SK-N-SH treated with all-trans-retinoic acid at 6 μM for 48 hours (cell line): Measurements from ENCODE around the gene DCLK1.

Experiments used
- ATAC-seq: fragments of 200-7000 bp; cut with Tn5 transposase; 3 replicates; pipeline ENCODE4 v1.9.1; 2020; ENCODE audit warnings: mild to moderate bottlenecking, moderate library complexity
- BACH2 ChIP-seq: fragments of 250-450 bp; sonication (Bioruptor Pico); IDR thresholded peaks from 2 replicates; pipeline ENCODE4 v1.9.0; 2021; ENCODE audit warnings: mild to moderate bottlenecking, borderline replicate concordance
- CSDC2 ChIP-seq: fragments of 250-450 bp; sonication (Bioruptor Pico); IDR thresholded peaks from 2 replicates; pipeline ENCODE4 v1.5.0; 2020; ENCODE audit warnings: mild to moderate bottlenecking, moderate library complexity
- ESRRG ChIP-seq: fragments of 250-450 bp; sonication (Bioruptor Pico); IDR thresholded peaks from 2 replicates; pipeline ENCODE4 v1.6.1; 2021; ENCODE audit warnings: mild to moderate bottlenecking
- ISL1 ChIP-seq: fragments of 250-450 bp; sonication (Bioruptor Pico); IDR thresholded peaks from 2 replicates; pipeline ENCODE4 v2.1.2; 2022; ENCODE audit warnings: mild to moderate bottlenecking, moderate library complexity
- OSR1 ChIP-seq: fragments of 250-450 bp; sonication (Bioruptor Pico); IDR thresholded peaks from 2 replicates; pipeline ENCODE4 v1.8.0; 2022; ENCODE audit warnings: moderate library complexity, mild to moderate bottlenecking, inconsistent platforms
- POU6F1 ChIP-seq: fragments of 250-450 bp; sonication (Bioruptor Pico); IDR thresholded peaks from 2 replicates; pipeline ENCODE4 v1.8.0; 2021; ENCODE audit warnings: low read depth, mild to moderate bottlenecking, moderate library complexity, borderline replicate concordance
- PPARA ChIP-seq: fragments of 250-450 bp; sonication (Bioruptor Pico); IDR thresholded peaks from 2 replicates; pipeline ENCODE4 v1.5.0; 2020; ENCODE audit warnings: mild to moderate bottlenecking, borderline replicate concordance
- ZC3H10 ChIP-seq: fragments of 250-450 bp; sonication (Bioruptor Pico); IDR thresholded peaks from 2 replicates; pipeline ENCODE4 v1.5.1; 2021; ENCODE audit warnings: mild to moderate bottlenecking, moderate library complexity
- ZFP3 ChIP-seq: fragments of 250-450 bp; sonication (Bioruptor Pico); IDR thresholded peaks from 2 replicates; pipeline ENCODE4 v1.5.0; 2020; ENCODE audit warnings: mild to moderate bottlenecking, moderate library complexity
- ZFP30 ChIP-seq: fragments of 450-650 bp; formaldehyde crosslinking; IDR thresholded peaks from 2 replicates; pipeline ENCODE4 v1.5.0; 2022; ENCODE audit warnings: mild to moderate bottlenecking, moderate library complexity
- ZNF565 ChIP-seq: fragments of 450-650 bp; formaldehyde crosslinking; conservative IDR thresholded peaks from 2 replicates; pipeline ENCODE4 v1.5.0; 2020; ENCODE audit warnings: low read depth, mild to moderate bottlenecking, moderate library complexity
- ZNF70 ChIP-seq: fragments of 450-650 bp; formaldehyde crosslinking; IDR thresholded peaks from 2 replicates; pipeline ENCODE4 v1.5.0; 2020; ENCODE audit warnings: mild to moderate bottlenecking, moderate library complexity
- ZNF8 ChIP-seq: fragments of 450-650 bp; formaldehyde crosslinking; IDR thresholded peaks from 2 replicates; pipeline ENCODE4 v1.5.0; 2020; ENCODE audit warnings: mild to moderate bottlenecking, moderate library complexity
- TF ChIP-seq, protein P1 (sequence below): fragments of 250-450 bp; sonication (Bioruptor Pico); IDR thresholded peaks from 2 replicates; pipeline ENCODE4 v1.8.0; 2020; ENCODE audit warnings: mild to moderate bottlenecking, moderate library complexity, borderline replicate concordance
- TF ChIP-seq, protein P2 (sequence below): fragments of 250-450 bp; sonication (Bioruptor Pico); IDR thresholded peaks from 2 replicates; pipeline ENCODE4 v1.5.1; 2021; ENCODE audit warnings: mild to moderate bottlenecking, moderate library complexity
- TF ChIP-seq, protein P3 (sequence below): fragments of 250-450 bp; sonication (Bioruptor Pico); IDR thresholded peaks from 2 replicates; pipeline ENCODE4 v1.5.0; 2020; ENCODE audit warnings: mild to moderate bottlenecking, moderate library complexity

Gene DCLK1

GRCh38 chr13:35729926-35730627 is 401.1 kb downstream of the DCLK1 start:
- ATAC-seq, result no peak
- TF ChIP-seq ESRRG (CRISPR knock-in tag), result no peak
- TF ChIP-seq, all 23 proteins: peak for 0

GRCh38 chr13:35727881-35728280 is 403.3 kb downstream of the DCLK1 start:
- TF ChIP-seq OSR1 (CRISPR knock-in tag), result no peak
- no peak for TF ChIP-seq ZC3H10 (CRISPR knock-in tag)
- TF ChIP-seq BACH2 (CRISPR knock-in tag), result no peak
- TF ChIP-seq CSDC2 (CRISPR knock-in tag), result no peak
- TF ChIP-seq POU6F1, result no peak
- no peak for TF ChIP-seq ESRRG (CRISPR knock-in tag)
- no peak for TF ChIP-seq ZNF8
- no peak for TF ChIP-seq ISL1 (CRISPR knock-in tag)
- TF ChIP-seq, protein P1, sequence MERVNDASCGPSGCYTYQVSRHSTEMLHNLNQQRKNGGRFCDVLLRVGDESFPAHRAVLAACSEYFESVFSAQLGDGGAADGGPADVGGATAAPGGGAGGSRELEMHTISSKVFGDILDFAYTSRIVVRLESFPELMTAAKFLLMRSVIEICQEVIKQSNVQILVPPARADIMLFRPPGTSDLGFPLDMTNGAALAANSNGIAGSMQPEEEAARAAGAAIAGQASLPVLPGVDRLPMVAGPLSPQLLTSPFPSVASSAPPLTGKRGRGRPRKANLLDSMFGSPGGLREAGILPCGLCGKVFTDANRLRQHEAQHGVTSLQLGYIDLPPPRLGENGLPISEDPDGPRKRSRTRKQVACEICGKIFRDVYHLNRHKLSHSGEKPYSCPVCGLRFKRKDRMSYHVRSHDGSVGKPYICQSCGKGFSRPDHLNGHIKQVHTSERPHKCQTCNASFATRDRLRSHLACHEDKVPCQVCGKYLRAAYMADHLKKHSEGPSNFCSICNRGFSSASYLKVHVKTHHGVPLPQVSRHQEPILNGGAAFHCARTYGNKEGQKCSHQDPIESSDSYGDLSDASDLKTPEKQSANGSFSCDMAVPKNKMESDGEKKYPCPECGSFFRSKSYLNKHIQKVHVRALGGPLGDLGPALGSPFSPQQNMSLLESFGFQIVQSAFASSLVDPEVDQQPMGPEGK (CRISPR knock-in tag), result no peak
- TF ChIP-seq ZNF565 (CRISPR knock-in tag), result no peak
- TF ChIP-seq ZFP30, result no peak
- no peak for TF ChIP-seq PPARA (CRISPR knock-in tag)
- TF ChIP-seq, all 23 proteins: peak for 0
- ATAC-seq, result no peak

DNA sequence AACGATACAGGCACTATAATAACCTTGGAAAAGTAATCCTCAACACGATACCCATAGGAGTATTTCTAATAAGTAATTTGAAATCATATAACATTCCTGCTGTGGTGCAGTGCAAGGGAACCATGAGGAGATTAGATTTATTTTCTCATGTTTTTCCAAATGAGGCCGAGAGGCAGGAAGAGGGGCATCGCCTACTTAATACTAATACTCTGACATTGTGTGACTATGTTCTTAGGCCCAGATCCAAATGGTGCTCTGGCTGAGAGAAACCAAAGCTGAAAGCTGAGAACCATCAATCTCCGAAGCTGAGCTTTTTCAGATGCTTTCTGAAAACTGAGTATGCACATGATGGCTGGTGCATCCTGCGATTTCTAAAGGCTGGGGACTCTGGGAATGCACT is 406.7 kb downstream of the DCLK1 start:
- TF ChIP-seq ISL1 (CRISPR knock-in tag) (peak; percentile 43; the same call in 1 of the 2 replicates), ZNF565 (CRISPR knock-in tag) (no peak)
- TF ChIP-seq, all 23 proteins: peak for 1
- ATAC-seq, result peak; percentile 24

- peak; percentile 49 for ATAC-seq
- TF ChIP-seq POU6F1, result no peak
- TF ChIP-seq ZNF70 (CRISPR knock-in tag), result peak; percentile 93
- peak; percentile 84 for TF ChIP-seq ISL1 (CRISPR knock-in tag)
These were observed 407.4 kb downstream of the DCLK1 start for GRCh38 chr13:35723821-35724220.

GRCh38 chr13:35723053-35723461 is 408.1 kb downstream of the DCLK1 start:
- ATAC-seq, result no peak
- TF ChIP-seq, protein P2, sequence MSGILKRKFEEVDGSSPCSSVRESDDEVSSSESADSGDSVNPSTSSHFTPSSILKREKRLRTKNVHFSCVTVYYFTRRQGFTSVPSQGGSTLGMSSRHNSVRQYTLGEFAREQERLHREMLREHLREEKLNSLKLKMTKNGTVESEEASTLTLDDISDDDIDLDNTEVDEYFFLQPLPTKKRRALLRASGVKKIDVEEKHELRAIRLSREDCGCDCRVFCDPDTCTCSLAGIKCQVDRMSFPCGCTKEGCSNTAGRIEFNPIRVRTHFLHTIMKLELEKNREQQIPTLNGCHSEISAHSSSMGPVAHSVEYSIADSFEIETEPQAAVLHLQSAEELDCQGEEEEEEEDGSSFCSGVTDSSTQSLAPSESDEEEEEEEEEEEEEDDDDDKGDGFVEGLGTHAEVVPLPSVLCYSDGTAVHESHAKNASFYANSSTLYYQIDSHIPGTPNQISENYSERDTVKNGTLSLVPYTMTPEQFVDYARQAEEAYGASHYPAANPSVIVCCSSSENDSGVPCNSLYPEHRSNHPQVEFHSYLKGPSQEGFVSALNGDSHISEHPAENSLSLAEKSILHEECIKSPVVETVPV (CRISPR knock-in tag), result no peak
- TF ChIP-seq ZNF565 (CRISPR knock-in tag) (no peak), ISL1 (CRISPR knock-in tag) (no peak), ZFP3 (no peak), POU6F1 (no peak)
- TF ChIP-seq, protein P3, sequence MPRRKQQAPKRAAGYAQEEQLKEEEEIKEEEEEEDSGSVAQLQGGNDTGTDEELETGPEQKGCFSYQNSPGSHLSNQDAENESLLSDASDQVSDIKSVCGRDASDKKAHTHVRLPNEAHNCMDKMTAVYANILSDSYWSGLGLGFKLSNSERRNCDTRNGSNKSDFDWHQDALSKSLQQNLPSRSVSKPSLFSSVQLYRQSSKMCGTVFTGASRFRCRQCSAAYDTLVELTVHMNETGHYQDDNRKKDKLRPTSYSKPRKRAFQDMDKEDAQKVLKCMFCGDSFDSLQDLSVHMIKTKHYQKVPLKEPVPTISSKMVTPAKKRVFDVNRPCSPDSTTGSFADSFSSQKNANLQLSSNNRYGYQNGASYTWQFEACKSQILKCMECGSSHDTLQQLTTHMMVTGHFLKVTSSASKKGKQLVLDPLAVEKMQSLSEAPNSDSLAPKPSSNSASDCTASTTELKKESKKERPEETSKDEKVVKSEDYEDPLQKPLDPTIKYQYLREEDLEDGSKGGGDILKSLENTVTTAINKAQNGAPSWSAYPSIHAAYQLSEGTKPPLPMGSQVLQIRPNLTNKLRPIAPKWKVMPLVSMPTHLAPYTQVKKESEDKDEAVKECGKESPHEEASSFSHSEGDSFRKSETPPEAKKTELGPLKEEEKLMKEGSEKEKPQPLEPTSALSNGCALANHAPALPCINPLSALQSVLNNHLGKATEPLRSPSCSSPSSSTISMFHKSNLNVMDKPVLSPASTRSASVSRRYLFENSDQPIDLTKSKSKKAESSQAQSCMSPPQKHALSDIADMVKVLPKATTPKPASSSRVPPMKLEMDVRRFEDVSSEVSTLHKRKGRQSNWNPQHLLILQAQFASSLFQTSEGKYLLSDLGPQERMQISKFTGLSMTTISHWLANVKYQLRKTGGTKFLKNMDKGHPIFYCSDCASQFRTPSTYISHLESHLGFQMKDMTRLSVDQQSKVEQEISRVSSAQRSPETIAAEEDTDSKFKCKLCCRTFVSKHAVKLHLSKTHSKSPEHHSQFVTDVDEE (CRISPR knock-in tag), result no peak
